CD4-positive, alpha-beta memory T cell (primary cell): ENCODE measurements around the gene SPCS2. TPM values are rescaled to one million over a fixed set of nuclear protein-coding genes. Genes with fewer than 3 reads are reported as not detected.

Source experiments
- CTCF ChIA-PET: fragments of 350-600 bp; sonication (Branson Sonifier 250); formaldehyde crosslinking; loops from one replicate; lab custom pipeline; 2021; ENCODE audit warnings: inconsistent platforms; ENCODE audit not compliant: partially characterized antibody; lab: Charles Lee
- POLR2A ChIA-PET: fragments of 350-600 bp; sonication (Branson Sonifier 250); formaldehyde crosslinking; loops from one replicate; lab custom pipeline; 2021; ENCODE audit not compliant: partially characterized antibody; lab: Charles Lee
- DNase-seq, 5 donors: peaks; one replicate each; pipeline versions ENCODE4 v3.0.0 to v3.0.0-alpha.2; 2020 to 2022; ENCODE audit warnings: mixed read lengths in 1 of 5
- H3K27ac ChIP-seq: one replicate; pipeline ENCODE4 v1.7.0; 2013; ENCODE audit warnings: low read depth, low read length
- H3K27me3 ChIP-seq: 2 replicates; pipeline ENCODE4 v1.7.0; 2013; ENCODE audit warnings: mild to moderate bottlenecking, low read length, moderate library complexity; ENCODE audit not compliant: insufficient read depth
- H3K36me3 ChIP-seq: 2 replicates; pipeline ENCODE4 v1.7.0; 2013; ENCODE audit warnings: mild to moderate bottlenecking, low read length, moderate library complexity; ENCODE audit not compliant: insufficient read depth
- H3K4me1 ChIP-seq: 2 replicates; pipeline ENCODE4 v1.7.0; 2013; ENCODE audit warnings: mild to moderate bottlenecking, low read length, moderate library complexity; ENCODE audit not compliant: insufficient read depth
- H3K4me3 ChIP-seq, 2 donors: one replicate each; pipeline ENCODE4 v1.7.0; 2013; ENCODE audit warnings: low read length in 2 of 2, mild to moderate bottlenecking in 1 of 2
- H3K9me3 ChIP-seq, 2 donors: one replicate each; pipeline ENCODE4 v1.7.0; 2013; ENCODE audit warnings: low read length in 2 of 2, control low read depth in 1 of 2; ENCODE audit not compliant: control insufficient read depth in 1 of 2
- H3K27ac Mint-ChIP-seq, 7 donors: one replicate each; pipeline ENCODE4 v1.8.0; 2020 to 2021; ENCODE audit warnings: mixed read lengths in 7 of 7, mild to moderate bottlenecking in 6 of 7, inconsistent platforms in 3 of 7, moderate library complexity in 3 of 7
- H3K27me3 Mint-ChIP-seq, 2 donors: one replicate each; pipeline ENCODE4 v1.8.0; 2020 to 2021; ENCODE audit warnings: mixed read lengths in 2 of 2
- H3K36me3 Mint-ChIP-seq, 2 donors: one replicate each; pipeline ENCODE4 v1.8.0; 2020 to 2021; ENCODE audit warnings: mixed read lengths in 2 of 2, inconsistent platforms in 1 of 2, mild to moderate bottlenecking in 1 of 2
- H3K4me1 Mint-ChIP-seq, 4 donors: one replicate each; pipeline ENCODE4 v1.8.0; 2020 to 2021; ENCODE audit warnings: mixed read lengths in 4 of 4, mild to moderate bottlenecking in 1 of 4
- H3K4me3 Mint-ChIP-seq, 8 donors: one replicate each; pipeline ENCODE4 v1.8.0; 2020 to 2021; ENCODE audit warnings: mixed read lengths in 8 of 8, mild to moderate bottlenecking in 7 of 8, moderate library complexity in 6 of 8, inconsistent platforms in 3 of 8
- H3K9me3 Mint-ChIP-seq, 8 donors: one replicate each; pipeline ENCODE4 v1.8.0; 2020 to 2021; ENCODE audit warnings: mixed read lengths in 8 of 8, mild to moderate bottlenecking in 5 of 8, inconsistent platforms in 3 of 8, moderate library complexity in 1 of 8
- intact Hi-C: fragments of 100-400 bp; cut with micrococcal nuclease; formaldehyde crosslinking; loops from one replicate; pipeline ENCODE4 v1.15.1; 2023
- polyA plus RNA-seq, 2 donors: library from polyadenylated mRNA; unstranded; fragments of 300-500 nt; fragmentation: Illumina TruSeq; gene quantifications; one replicate each; pipeline ENCODE4 v1.2.3, GENCODE V29; 2021
- total RNA-seq, 2 experiments: library from RNA; stranded (reverse); gene quantifications; one replicate each; pipeline ENCODE4 v1.2.3, GENCODE V29; 2021

The SPCS2 gene
- total RNA-seq, result 100 to 1,000 TPM; 145 to 148 TPM
- polyA plus RNA-seq, result 100 to 1,000 TPM; 242 to 272 TPM

DNA sequence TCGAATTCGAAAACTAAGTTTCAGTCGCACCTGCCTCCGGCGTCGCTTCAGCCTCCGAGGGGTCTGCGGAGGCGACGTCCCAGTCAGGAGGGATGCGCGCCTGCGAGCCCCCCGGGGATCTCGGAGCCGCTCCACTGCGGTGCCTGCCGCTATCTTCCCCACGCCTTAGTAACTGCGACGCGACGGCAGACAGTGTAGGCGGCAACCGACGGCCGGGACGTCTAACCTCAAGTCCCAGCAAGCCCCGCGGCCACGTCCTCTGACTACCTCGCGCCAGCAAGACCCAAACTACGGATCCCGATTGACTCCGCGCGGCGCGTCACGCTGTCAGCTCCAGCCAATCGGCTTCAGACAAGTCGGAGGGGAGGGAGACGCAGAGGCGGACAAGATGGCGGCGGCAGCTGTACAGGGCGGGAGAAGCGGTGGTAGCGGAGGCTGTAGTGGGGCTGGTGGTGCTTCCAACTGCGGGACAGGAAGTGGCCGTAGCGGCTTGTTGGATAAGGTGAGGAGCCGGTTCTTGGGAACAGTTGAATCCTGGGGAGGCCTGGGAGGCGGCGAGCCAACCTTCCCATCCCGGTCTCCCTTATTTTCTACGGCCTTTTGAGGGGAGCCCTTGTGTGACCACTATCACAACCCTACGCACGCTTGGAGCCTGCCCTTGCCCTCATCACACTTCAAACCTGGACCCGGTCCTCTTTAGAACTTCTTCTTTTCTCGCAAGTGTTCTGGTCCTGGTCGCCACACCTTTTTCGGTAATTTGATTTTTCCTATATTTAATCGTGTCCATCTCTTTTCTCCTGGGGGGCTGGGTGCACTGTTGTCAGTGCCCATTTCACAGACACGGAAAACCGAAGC, at the start of gene SPCS2, which contains the start of gene XRRA1:
Gene SPCS2, plus strand, starts transcription at position 369 of the 855 bp plus-strand sequence. Its CDS starts 20 bp downstream, at position 389.
Gene XRRA1, minus strand, starts transcription at position 194 of the 855 bp plus-strand sequence. CDS start 8,213 bp downstream, outside the sequence.
- peaks cover 38 to 56% (median 53%) of the 10 kb centered on the region in 4 donors for H3K4me1 Mint-ChIP-seq
- CTCF ChIA-PET, result interaction anchor here (1.4 kb wide), 2 partner anchors 15 to 17 kb away, joined by 3 to 4 read pairs; no protein-coding TSS in a partner anchor
- Histone ChIP-seq H3K27me3 (no peaks in the 10 kb centered on the region), H3K4me3 (peak within 1 kb of the TSS; percentile 78 to 100), H3K36me3 (peaks cover 3% of the 10 kb centered on the region), H3K4me1 (peaks cover 52% of the 10 kb centered on the region), H3K27ac (peak within 1 kb of the TSS; percentile 89), H3K9me3 (no peaks in the 10 kb centered on the region)
- H3K27ac Mint-ChIP-seq, result peak within 1 kb of the TSS; percentile 93 to 100 (median 96)
- no peaks in the 10 kb centered on the region for H3K27me3 Mint-ChIP-seq
- peaks cover 9 to 42% of the 10 kb centered on the region in 2 donors for H3K36me3 Mint-ChIP-seq
- H3K9me3 Mint-ChIP-seq, result peaks cover 0 to 4% (median 0%) of the 10 kb centered on the region in 8 donors
- H3K4me3 Mint-ChIP-seq, result peak within 1 kb of the TSS; percentile 93 to 100 (median 98)
- POLR2A ChIA-PET, result interaction anchor here (0.6 to 3.8 kb wide), 10 partner anchors 9 to 451 kb away, joined by 3 to 25 read pairs (median 4); partner anchors contain the start of genes NEU3 and RNF169
- intact Hi-C loops, result loop anchor here (1.0 to 10.0 kb wide), 4 partner anchors 39 to 554 kb away; partner anchors contain the start of genes NEU3, PGM2L1 and RPS3
- DNase-seq, result peak; percentile 96 to 99 (median 97)

DNA sequence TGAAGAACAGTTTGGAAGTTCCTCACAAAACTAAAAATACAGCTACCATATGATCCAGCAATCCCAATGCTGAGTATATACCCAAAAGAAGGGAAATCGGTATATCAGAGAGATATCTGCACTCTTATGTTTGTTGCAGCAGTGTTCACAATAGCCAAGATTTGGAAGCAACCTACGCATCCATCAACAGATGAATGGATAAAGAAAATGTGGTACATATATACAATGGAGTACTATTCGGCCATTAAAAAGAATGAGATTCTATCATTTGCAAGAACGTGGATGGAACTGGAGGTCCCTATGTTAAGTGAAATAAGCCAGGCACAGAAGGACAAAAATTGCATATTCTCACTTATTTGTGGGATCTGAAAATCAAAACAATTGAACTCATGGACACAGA, 46.7 kb upstream of the SPCS2 start:
- intact Hi-C loops, result no loop called here
- Mint-ChIP-seq H3K9me3 (peaks cover 2 to 48% (median 35%) of the 10 kb centered on the region in 8 donors), H3K4me1 (peaks cover 0 to 13% (median 0%) of the 10 kb centered on the region in 4 donors), H3K4me3 (no peak overlapping the region), H3K27me3 (no peaks in the 10 kb centered on the region), H3K36me3 (peaks cover 38 to 65% of the 10 kb centered on the region in 2 donors), H3K27ac (no peak overlapping the region)
- CTCF ChIA-PET, result no interaction called here
- H3K9me3 ChIP-seq, result peaks cover 0 to 8% of the 10 kb centered on the region in 2 donors
- H3K27me3 ChIP-seq, result no peaks in the 10 kb centered on the region
- no peak overlapping the region for H3K4me3 ChIP-seq
- H3K27ac ChIP-seq, result no peak overlapping the region
- H3K4me1 ChIP-seq, result no peaks in the 10 kb centered on the region
- no peak for DNase-seq
- POLR2A ChIA-PET, result no interaction called here
- H3K36me3 ChIP-seq, result no peaks in the 10 kb centered on the region

DNA sequence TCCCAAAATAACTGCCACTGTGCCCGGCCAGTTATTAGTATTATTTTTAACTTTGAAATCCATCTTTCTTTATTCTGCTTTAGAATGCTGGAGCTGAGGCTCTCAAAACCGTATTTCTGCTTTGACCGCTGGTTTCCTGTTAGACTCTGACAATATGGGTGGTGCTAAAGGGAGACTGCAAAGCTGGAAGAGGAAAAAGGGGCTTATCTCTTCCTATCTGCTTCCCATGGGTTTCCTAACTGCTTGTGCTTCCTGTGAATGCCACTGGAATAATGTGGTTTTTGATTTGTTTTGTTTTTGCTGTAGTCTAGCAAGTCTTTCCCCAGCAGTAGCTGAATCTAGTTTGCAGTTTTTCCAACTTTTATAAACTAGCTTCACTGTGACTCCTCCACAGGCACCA, 43.7 kb upstream of the SPCS2 start:
- H3K4me1 ChIP-seq, result no peaks in the 10 kb centered on the region
- POLR2A ChIA-PET, result no interaction called here
- DNase-seq, result no peak
- Mint-ChIP-seq H3K27me3 (no peaks in the 10 kb centered on the region), H3K36me3 (peaks cover 48 to 63% of the 10 kb centered on the region in 2 donors), H3K4me1 (peaks cover 0 to 11% (median 0%) of the 10 kb centered on the region in 4 donors), H3K27ac (peak overlapping the region in 5 of 7 donors; percentile 9 to 65 (median 21)), H3K4me3 (no peak overlapping the region), H3K9me3 (peaks cover 0 to 24% (median 14%) of the 10 kb centered on the region in 8 donors)
- intact Hi-C loops, result no loop called here
- no peak overlapping the region for H3K27ac ChIP-seq
- CTCF ChIA-PET, result no interaction called here
- H3K4me3 ChIP-seq, result no peak overlapping the region
- H3K27me3 ChIP-seq, result no peaks in the 10 kb centered on the region
- peaks cover 0 to 4% of the 10 kb centered on the region in 2 donors for H3K9me3 ChIP-seq
- peaks cover 7% of the 10 kb centered on the region for H3K36me3 ChIP-seq

DNA sequence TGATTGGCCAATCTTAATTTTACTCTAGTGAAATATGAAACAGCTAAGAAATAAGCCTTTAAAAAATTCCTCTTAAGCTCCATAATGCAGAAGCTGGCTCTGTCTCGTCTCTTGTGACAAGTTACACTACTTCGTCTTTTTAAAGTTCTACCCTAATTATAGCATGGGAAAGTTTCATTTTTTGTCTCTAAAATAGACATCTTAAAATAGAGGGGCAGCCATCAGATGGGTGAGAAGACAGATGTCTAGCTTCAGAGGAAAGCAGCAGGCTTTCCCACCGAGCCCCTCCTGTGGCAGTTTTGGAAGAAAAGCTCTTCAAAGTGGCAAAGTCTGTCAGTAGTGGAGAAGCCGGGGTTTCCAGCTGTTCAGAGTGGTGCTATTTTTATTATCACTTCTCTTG, 39.7 kb upstream of the SPCS2 start:
- Mint-ChIP-seq H3K36me3 (peaks cover 57 to 60% of the 10 kb centered on the region in 2 donors), H3K27me3 (no peaks in the 10 kb centered on the region), H3K27ac (no peak overlapping the region), H3K4me1 (peaks cover 0 to 17% (median 0%) of the 10 kb centered on the region in 4 donors), H3K9me3 (no peaks in the 10 kb centered on the region), H3K4me3 (no peak overlapping the region)
- no peaks in the 10 kb centered on the region for H3K4me1 ChIP-seq
- DNase-seq, result no peak
- no peaks in the 10 kb centered on the region for H3K9me3 ChIP-seq
- ChIA-PET CTCF (interaction anchor here (1.8 to 2.3 kb wide), 2 partner anchors 20 to 23 kb away, joined by 5 read pairs; no protein-coding TSS in a partner anchor), POLR2A (no interaction called here)
- no peak overlapping the region for H3K4me3 ChIP-seq
- no peaks in the 10 kb centered on the region for H3K27me3 ChIP-seq
- H3K36me3 ChIP-seq, result peaks cover 16% of the 10 kb centered on the region
- intact Hi-C loops, result no loop called here
- no peak overlapping the region for H3K27ac ChIP-seq

DNA sequence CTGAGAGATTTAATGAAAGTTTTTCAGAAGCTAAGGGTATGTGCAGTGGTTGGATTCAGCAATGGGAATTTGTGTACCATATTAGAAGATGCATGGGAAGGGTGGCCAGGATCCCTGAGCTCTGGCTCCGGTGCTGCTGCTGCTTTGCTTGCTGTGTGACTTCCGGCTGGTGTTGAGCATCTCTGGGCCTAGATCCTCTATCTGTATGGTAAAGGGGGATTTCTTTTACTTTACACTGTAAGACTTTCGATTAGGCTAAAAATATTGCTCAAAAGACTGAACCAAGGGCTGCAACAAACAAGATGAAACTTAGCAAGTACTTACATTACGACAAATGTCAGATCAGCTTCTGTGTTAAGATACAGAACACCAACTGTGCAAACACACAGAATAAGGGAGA, 39.3 kb upstream of the SPCS2 start:
- Histone ChIP-seq H3K9me3 (no peaks in the 10 kb centered on the region), H3K27me3 (no peaks in the 10 kb centered on the region), H3K27ac (no peak overlapping the region), H3K4me1 (no peaks in the 10 kb centered on the region), H3K4me3 (no peak overlapping the region), H3K36me3 (peaks cover 16% of the 10 kb centered on the region)
- intact Hi-C loops, result no loop called here
- Mint-ChIP-seq H3K4me3 (no peak overlapping the region), H3K27me3 (no peaks in the 10 kb centered on the region), H3K9me3 (no peaks in the 10 kb centered on the region), H3K27ac (peak overlapping the region in 1 of 7 donors; percentile 74), H3K4me1 (peaks cover 0 to 18% (median 0%) of the 10 kb centered on the region in 4 donors), H3K36me3 (peaks cover 62% of the 10 kb centered on the region in 2 donors)
- no peak for DNase-seq
- ChIA-PET CTCF (interaction anchor here (1.8 to 2.3 kb wide), 2 partner anchors 20 to 22 kb away, joined by 5 read pairs; no protein-coding TSS in a partner anchor), POLR2A (no interaction called here)

DNA sequence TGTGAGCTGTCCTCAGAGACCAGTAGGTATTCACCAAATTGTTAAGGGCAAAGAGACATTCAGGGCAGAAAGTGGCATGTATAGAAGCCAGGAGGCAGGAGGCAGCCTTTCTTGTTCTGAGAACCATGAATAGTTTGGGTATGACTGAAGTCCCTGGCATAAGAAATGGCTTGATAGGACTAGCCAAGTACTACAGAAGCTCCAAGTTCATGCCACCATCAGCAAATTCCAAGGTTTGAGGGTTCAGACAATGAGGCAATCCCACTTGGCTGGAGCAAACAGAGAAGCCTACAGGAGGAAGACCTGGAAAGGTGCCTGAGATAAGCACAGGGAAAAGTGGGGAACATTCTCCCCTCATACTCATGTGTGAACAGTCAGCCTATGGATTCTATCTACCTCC, 25.9 kb upstream of the SPCS2 start:
- no peaks in the 10 kb centered on the region for H3K27me3 Mint-ChIP-seq

DNA sequence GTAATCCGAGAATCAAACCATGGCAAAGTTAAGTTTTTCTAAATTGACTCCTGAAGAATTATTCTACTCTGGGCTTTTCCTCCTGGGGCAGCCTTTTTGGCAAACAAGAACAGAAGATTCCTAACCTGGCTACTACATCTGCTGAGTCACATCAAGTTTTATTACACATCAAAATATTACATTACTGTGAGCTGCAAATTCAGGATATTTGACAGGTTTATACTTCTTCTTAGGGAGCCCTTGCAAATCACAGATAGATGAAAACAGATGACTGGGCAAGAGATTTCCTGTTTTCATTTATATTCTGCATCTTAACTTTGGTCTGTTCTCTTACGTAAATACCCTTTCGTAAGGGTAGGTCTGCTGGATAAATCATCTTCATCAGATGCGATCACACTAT, 23.8 kb upstream of the SPCS2 start:
- peaks cover 0 to 5% (median 0%) of the 10 kb centered on the region in 4 donors for H3K4me1 Mint-ChIP-seq
- ChIA-PET POLR2A (no interaction called here), CTCF (interaction anchor here (0.9 to 2.0 kb wide), 4 partner anchors 12 to 317 kb away, joined by 3 to 5 read pairs (median 4); no protein-coding TSS in a partner anchor)
- H3K4me3 Mint-ChIP-seq, result no peak overlapping the region
- Histone ChIP-seq H3K4me3 (no peak overlapping the region), H3K36me3 (no peaks in the 10 kb centered on the region), H3K27me3 (no peaks in the 10 kb centered on the region), H3K27ac (no peak overlapping the region), H3K4me1 (no peaks in the 10 kb centered on the region), H3K9me3 (no peaks in the 10 kb centered on the region)
- no peak for DNase-seq
- no peaks in the 10 kb centered on the region for H3K9me3 Mint-ChIP-seq
- no peaks in the 10 kb centered on the region for H3K27me3 Mint-ChIP-seq
- intact Hi-C loops, result no loop called here
- H3K27ac Mint-ChIP-seq, result peak overlapping the region in 1 of 7 donors; percentile 18
- H3K36me3 Mint-ChIP-seq, result peaks cover 19 to 21% of the 10 kb centered on the region in 2 donors

More for the DNA sequence above, 25.9 kb upstream of the SPCS2 start:
- Histone ChIP-seq H3K4me1 (no peaks in the 10 kb centered on the region), H3K27ac (no peak overlapping the region), H3K9me3 (no peaks in the 10 kb centered on the region), H3K36me3 (peaks cover 10% of the 10 kb centered on the region), H3K27me3 (no peaks in the 10 kb centered on the region), H3K4me3 (no peak overlapping the region)
- no peak for DNase-seq
- Mint-ChIP-seq H3K27ac (peak overlapping the region in 1 of 7 donors; percentile 76), H3K9me3 (no peaks in the 10 kb centered on the region), H3K36me3 (peaks cover 41 to 43% of the 10 kb centered on the region in 2 donors), H3K4me3 (no peak overlapping the region), H3K4me1 (peaks cover 0 to 5% (median 0%) of the 10 kb centered on the region in 4 donors)
- ChIA-PET CTCF (interaction anchor here (1.2 to 1.8 kb wide), 2 partner anchors 99 to 282 kb away, joined by 3 to 5 read pairs; no protein-coding TSS in a partner anchor), POLR2A (no interaction called here)
- intact Hi-C loops, result no loop called here
